DND-41 (cell line): Measurements from ENCODE around the gene PFDN2.

Experiments used
- EZH2 ChIP-seq: IDR thresholded peaks from 3 replicates; pipeline ENCODE4 v1.6.1; 2012; ENCODE audit warnings: borderline replicate concordance, low read depth, mild to moderate bottlenecking, moderate library complexity, low read length, inconsistent platforms; ENCODE audit not compliant: severe bottlenecking
- TF ChIP-seq, protein P1 (sequence below): IDR thresholded peaks from 2 replicates; pipeline ENCODE4 v1.5.1; 2012; ENCODE audit warnings: borderline replicate concordance, low read length, moderate library complexity, mild to moderate bottlenecking; ENCODE audit not compliant: poor library complexity, severe bottlenecking; ENCODE audit errors: extremely low read depth

DNA sequence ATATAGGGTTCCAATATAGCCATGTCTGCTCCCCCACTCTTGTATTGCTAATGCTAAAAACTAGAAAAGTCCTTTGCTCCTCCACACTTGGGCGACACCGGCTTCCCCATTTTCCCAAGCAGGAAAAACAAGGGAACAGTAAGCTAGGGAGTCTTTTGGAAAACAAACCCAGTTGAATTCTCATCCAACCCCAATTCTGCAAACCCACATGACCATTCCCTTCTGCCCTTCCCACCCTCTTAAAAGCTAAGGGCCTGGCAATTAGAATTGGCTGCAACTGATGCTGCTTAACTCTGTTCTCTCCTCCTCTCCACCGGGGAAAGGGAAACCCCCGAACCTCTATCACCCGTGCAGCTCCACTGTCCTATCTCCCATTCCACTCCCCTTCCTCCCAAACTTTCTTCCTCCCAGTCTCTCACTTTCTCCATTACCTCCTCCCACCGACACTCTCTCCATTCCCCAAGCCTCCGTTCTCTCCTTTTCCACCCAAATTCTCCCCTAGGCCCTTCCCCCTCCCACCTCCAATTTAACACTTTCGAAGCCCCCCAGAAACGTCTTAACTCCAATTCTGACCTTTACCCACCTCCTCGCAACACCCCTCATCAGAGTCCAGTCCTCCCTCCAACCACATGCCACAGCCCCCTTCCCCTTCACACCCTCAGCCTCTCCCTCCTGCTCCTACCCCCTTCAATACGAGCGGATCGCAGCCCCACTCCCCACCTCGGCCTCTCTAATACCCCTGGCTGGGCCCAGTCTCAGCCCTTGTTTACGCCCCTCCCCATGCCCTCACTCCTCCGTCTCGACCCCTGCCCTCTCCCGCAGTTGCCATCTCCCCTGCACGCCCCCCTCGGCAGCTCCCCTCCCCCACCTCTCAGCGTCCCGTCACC, 13.9 kb upstream of the PFDN2 start:
- TF ChIP-seq, protein P1, sequence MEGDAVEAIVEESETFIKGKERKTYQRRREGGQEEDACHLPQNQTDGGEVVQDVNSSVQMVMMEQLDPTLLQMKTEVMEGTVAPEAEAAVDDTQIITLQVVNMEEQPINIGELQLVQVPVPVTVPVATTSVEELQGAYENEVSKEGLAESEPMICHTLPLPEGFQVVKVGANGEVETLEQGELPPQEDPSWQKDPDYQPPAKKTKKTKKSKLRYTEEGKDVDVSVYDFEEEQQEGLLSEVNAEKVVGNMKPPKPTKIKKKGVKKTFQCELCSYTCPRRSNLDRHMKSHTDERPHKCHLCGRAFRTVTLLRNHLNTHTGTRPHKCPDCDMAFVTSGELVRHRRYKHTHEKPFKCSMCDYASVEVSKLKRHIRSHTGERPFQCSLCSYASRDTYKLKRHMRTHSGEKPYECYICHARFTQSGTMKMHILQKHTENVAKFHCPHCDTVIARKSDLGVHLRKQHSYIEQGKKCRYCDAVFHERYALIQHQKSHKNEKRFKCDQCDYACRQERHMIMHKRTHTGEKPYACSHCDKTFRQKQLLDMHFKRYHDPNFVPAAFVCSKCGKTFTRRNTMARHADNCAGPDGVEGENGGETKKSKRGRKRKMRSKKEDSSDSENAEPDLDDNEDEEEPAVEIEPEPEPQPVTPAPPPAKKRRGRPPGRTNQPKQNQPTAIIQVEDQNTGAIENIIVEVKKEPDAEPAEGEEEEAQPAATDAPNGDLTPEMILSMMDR: no peak
- no peak for TF ChIP-seq EZH2
